8988T (cell line): ENCODE data around the gene LPIN1.

Experiments used
- DNase-seq: peaks from one replicate; pipeline ENCODE4 v3.0.0; 2011

LPIN1 gene

DNA sequence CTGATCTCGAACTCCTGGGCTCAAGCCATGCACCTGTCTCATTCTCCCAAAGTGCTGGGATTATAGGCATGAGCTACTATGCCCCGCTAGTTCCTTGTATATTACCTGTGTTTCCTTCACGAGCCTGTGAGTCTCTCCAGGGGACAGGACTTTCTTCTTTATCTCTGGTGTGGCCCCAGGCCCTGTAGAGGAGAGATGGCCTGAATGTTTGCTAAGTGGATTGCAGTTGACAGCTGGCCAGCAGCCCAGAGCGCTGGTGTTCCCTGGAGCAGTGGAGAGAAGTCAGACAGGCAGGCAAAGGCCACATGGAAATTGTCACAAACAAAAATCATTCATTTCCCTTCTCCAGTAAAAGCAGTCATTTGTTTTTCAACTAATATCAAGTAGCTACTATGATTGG lies 17.9 kb downstream of the LPIN1 start:
- DNase-seq, result no peak

DNA sequence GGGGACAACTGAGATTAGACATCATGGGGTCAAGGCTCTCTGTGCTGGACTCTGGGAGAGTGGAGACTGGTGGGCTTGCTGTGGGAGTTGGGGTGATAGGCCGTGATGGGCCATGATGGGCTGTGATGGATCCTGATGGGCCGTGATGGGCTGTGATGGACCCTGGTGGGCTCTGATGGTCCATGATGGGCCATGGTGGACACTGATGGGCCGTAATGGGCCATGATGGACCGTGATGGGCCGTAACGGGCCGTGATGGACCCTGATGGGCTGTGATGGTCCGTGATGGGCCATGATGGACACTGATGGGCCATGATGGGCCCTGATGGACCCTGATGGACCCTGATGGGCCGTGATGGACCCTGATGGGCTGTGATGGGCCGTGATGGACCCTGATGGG lies 18.5 kb downstream of the LPIN1 start:
- DNase-seq, result no peak

DNA sequence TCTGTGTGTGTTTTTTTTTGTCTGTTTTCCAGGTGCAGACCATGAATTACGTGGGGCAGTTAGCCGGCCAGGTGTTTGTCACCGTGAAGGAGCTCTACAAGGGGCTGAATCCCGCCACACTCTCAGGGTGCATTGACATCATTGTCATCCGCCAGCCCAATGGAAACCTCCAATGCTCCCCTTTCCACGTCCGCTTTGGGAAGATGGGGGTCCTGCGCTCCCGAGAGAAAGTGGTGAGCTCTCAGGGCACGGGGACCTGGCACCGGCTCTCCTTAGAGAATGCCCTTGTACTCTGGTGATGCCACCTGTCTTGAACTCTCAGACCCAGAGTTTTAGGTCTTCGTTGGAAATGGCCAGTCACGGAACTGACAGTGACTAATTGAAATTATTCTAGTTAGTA lies 19.1 kb downstream of the LPIN1 start:
- DNase-seq, result no peak

DNA sequence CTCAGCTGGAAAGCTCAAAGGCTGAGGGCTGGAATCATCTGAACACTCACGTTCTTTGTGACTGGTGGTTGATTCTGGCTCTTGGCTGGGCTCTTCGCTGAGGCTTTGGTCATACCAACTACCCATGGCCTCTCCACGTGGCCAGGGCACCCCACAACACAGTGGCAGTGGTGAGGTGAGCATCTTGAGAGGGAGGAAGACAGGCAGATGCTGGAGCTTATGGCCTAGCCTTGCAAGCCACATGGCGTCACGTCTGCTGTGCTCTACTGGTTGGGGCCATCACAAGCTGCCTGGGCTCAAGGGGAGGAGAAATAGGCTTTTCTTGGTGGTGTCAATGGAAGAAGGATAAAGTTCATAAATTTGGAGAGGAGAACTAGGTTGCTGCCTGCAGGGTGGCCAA lies 19.6 kb downstream of the LPIN1 start:
- DNase-seq, result no peak

- DNase-seq, result no peak
These were observed 21.3 kb downstream of the LPIN1 start for GRCh38 chr2:11767779-11768178.

DNA sequence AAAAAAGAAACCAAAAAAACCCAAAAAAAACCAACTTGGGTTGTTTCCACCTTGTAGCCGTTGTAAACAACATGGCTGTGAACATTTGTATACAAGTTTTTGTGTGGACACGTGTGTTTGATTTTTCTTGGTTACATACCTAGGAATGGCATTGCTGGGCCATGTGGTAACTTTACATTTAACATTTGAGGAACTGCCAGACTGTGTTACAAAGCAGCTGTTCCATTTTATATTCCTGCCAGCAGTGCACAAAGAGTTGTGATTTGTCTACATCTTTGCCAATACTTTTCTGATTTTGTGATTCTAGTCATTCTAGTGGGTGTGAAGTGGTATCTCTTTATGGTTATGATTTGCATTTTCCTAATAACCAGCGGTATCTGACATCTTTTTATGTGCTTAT lies 22.5 kb downstream of the LPIN1 start:
- DNase-seq, result no peak

DNA sequence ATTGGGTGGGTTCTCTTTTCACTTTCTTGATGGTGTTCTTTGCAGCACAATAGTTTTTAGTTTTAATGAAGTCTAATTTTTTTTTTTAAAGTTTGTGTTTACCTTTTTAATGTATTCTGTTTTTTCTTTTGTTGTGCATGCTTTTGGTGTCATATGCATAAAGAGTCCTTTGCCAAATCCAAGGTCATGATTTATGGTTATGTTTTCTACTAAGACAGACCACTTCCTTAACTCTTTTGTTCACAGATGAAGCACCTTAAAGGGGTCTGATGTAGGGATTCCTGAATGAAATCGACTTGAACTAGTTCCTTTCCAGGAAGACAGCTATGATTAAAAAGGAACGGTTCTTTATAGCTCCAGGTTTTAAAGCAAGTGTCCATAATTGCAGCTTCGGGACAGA lies 23.1 kb downstream of the LPIN1 start:
- no peak for DNase-seq

GRCh38 chr2:11770531-11771188 lies 24.2 kb downstream of the LPIN1 start:
- DNase-seq, result no peak

- no peak for DNase-seq
These were observed 25.7 kb downstream of the LPIN1 start for GRCh38 chr2:11771971-11772615.

DNA sequence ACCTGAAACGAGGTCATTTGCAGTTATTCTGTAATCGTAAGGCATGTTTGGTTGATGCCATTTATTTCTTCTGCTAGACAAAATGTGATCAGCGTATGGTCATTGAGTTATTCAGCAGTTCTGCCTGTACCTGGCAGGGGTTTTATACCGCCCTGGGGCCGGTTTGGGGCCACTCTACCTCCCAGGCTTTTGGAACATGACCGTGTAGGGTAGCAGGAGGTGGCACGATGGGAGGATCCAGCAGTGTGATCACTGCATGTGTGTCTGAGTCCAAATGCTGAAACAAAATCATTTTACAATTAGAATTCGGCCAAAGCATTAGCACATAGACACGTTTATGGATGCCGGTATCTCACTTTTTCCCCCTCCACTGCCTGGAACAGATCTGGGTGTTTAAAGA lies 26.7 kb downstream of the LPIN1 start:
- DNase-seq, result no peak

GRCh38 chr2:11773747-11774525 lies 27.5 kb downstream of the LPIN1 start:
- no peak for DNase-seq

DNA sequence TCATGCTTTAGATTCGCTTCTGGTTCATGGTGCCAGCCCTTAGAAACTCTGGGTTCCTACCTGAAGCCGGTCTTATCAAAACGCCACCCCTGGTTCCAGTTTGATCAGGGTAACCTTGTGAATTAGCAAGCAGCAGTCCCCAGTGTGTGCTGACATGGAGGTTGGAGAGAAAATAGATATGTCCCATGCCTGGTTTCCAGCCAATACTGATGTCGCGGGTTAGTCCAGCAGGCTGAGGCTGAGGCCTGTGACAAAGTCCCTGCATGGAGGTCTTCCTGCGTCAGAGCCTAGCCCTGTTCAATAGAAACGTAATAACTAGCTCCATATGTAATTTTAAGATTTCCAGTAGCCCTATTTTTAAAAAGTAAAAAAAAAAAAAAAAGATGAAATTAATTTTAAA lies 28.2 kb downstream of the LPIN1 start:
- no peak for DNase-seq

- no peak for DNase-seq
These were observed 29.0 kb downstream of the LPIN1 start for GRCh38 chr2:11775384-11775783.

DNA sequence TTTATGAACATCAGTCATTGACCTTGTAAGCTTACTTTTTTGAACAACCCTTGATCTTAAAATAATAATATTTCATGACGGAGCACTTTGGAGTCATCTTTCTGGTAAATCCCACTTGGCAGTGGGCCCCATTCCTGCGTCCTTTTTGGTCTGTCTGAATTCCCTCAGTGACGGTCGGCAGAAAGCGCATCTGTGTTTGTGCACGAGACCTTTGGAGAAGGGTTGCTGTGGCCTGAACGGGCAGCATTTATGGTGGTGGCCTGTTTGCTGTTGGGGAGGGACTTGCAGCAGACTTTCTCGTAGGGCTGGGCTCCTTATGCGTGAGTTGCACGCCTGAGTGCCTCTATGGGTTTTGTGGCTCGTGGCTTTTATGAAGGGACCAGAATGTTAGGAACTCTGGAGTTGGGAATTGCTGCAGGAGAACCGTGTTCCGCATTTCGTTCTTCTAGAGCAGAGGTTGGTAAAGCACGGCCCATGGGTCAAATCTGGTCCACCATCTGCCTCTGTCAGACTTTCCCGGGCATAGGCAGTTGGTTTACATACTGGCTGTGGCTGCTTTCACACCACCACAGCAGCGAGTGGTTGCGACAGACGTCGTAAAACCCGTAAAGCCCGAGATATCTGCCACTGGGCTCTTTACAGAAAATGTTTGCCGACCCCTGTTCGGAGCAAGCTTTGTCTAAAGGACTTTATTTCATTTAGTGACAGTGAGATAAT lies 30.8 kb downstream of the LPIN1 start:
- no peak for DNase-seq

GRCh38 chr2:11777886-11778415 lies 31.5 kb downstream of the LPIN1 start:
- DNase-seq, result no peak

DNA sequence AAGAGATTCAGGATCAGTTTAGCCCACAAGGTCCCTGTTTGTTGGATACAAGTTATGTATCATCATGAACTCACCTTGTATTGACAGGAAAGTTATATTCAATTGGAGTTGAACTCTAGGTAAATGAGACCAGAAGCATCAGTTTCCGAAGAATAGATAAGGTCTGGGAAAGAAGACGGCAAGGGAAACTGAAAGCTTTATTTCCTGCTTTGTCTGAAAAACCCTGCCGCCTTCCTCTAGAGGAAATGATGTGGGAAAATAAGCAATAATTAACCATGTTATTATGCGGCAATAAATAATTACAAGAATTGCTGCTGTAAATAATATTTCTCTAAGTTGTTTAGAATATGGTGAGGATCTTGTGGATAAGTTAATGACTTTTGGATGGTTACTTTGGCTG lies 32.0 kb downstream of the LPIN1 start:
- no peak for DNase-seq

GRCh38 chr2:11778923-11779757 lies 32.7 kb downstream of the LPIN1 start:
- peak; percentile 81 for DNase-seq

DNA sequence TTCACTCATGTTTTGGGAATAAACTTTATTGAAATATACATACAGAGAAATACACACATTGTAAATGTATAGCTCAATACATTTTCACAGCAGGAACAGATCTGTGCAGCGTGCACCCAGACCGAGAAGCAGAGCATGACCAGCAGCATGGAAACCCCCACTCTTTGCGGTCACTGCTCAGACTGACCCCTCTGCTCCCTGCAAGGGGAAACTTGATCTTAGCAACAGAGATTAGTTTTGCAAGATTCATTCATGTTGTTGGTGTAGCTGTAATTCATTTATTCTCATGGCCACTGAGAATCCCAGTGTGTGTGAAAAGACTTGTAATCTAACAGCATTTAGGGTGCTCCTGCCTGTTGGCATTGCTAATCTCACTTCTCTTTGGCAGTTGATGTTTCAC lies 35.2 kb downstream of the LPIN1 start:
- DNase-seq, result no peak

DNA sequence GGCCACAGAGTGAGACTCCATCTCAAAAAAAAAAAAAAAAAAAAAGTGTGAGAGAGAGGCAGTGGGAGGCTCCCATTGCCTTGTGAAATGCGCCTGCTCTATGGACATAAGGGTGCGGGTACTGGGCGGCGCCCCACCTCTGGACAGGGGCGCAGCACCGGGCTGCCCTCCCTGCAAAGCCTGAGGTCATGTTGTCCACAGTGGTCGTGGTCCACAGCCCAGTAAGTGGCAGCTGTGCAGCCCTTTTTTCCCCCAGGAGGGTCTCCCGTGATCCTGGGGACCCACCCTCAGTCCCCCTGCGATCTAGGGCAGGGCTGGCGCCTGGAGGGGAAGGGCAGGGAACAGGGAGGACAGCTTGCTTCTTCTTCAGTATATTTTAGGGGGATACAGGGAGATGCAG lies 37.8 kb downstream of the LPIN1 start:
- no peak for DNase-seq

GRCh38 chr2:11784747-11785610 lies 38.5 kb downstream of the LPIN1 start:
- peak; percentile 73 for DNase-seq

DNA sequence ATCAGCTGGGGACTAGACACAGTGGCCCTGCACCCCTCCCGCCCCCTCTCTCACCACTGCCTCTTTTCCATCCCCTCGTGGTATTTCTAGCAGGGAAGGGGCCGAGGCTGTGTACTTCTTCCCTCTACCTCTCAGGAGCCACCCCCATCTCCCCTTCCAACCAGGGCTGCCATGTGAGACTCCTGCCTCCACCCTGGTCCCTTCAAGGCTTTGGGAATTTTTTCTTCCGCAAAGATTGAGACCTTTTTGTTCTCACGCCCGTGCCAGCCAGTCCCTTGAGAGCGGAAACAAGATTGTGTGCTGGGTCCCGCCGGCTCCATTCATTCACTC lies 39.1 kb downstream of the LPIN1 start:
- no peak for DNase-seq

DNA sequence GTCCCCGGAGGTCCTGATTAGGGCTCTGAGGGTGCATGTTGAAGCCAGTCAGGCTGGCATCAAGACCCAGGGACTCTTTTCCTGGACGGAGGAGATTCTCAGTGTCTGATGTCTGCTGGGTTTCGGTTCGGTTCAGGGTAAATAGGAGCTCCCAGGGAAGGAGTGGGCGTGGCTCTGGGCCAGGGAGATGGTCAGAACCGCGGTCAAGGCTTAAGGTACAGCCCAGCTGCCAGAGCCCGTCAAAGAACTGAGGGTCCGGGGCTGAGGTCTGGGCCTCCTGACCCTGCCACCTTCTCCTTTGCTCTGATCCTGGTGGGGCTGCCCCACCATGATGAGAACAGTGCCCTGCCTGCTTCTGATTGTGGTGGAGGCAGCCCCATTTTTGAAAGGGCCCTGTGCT lies 39.8 kb downstream of the LPIN1 start:
- no peak for DNase-seq
